T-helper 1 cell treated with Interleukin-12 subunit alpha and Interleukin-12 subunit beta and Interleukin-4 antibody, amounts not matched to agents 30 ng/mL and 1 ng/mL, for 36 hours (primary cell): Measurements from ENCODE around the gene ABHD1. TPM values are rescaled to one million over a fixed set of nuclear protein-coding genes. Genes with fewer than 3 reads are reported as not detected.
"Not testable (repeated sequence)": the region's sequence is repeated elsewhere in the genome, so short reads cannot be mapped to it uniquely, and the experiment has no call there.

Source experiments
- intact Hi-C: fragments of 100-400 bp; cut with micrococcal nuclease; formaldehyde crosslinking; loops from one replicate; pipeline ENCODE4 v1.15.1; 2024
- total RNA-seq: library from RNA; stranded (reverse); gene quantifications from 2 replicates; pipeline ENCODE4 v1.2.3, GENCODE V29; 2022

Gene ABHD1
- total RNA-seq, 1 donor from 2014 or later = 0.54 TPM

GRCh38 chr2:27159271-27159670 is 35.7 kb downstream of the ABHD1 start:
- intact Hi-C loops = no loop called here

- intact Hi-C loops = no loop called here
Observed at GRCh38 chr2:27160191-27160590, 36.6 kb downstream of the ABHD1 start.

- intact Hi-C loops = no loop called here
Observed at GRCh38 chr2:27162151-27163121, 38.8 kb downstream of the ABHD1 start.

GRCh38 chr2:27164960-27165763 is 41.5 kb downstream of the ABHD1 start:
- intact Hi-C loops = no loop called here

GRCh38 chr2:27170581-27171337 is 47.1 kb downstream of the ABHD1 start:
- intact Hi-C loops = loop anchor here (1.0 to 5.0 kb wide), 2 partner anchors 109 to 208 kb away; no protein-coding TSS in a partner anchor

- intact Hi-C loops = loop anchor here (5.0 kb wide), 1 partner anchor 209 kb away; no protein-coding TSS in a partner anchor
Observed at GRCh38 chr2:27171351-27171848, 47.8 kb downstream of the ABHD1 start.

- intact Hi-C loops = loop anchor here (5.0 kb wide), 1 partner anchor 212 kb away; no protein-coding TSS in a partner anchor
Observed at GRCh38 chr2:27174638-27175037, 51.0 kb downstream of the ABHD1 start.

- intact Hi-C loops = no loop called here
Observed at GRCh38 chr2:27175330-27175729, 51.7 kb downstream of the ABHD1 start.

GRCh38 chr2:27175781-27176180 is 52.2 kb downstream of the ABHD1 start:
- intact Hi-C loops = not testable (repeated sequence)

- intact Hi-C loops = no loop called here
Observed at GRCh38 chr2:27177441-27178351, 54.1 kb downstream of the ABHD1 start.

GRCh38 chr2:27178469-27178868 is 54.9 kb downstream of the ABHD1 start:
- intact Hi-C loops = no loop called here

- intact Hi-C loops = no loop called here
Observed at GRCh38 chr2:27179344-27180000, 55.9 kb downstream of the ABHD1 start.

Other genes starting within 250 kb of the ABHD1 start
- gene MAPRE3, start 153.2 kb upstream of the ABHD1 start, total RNA-seq = 2.2 and 3.4 TPM in 2 replicates
- gene TMEM214, start 90.8 kb upstream of the ABHD1 start, total RNA-seq = 117 and 125 TPM in 2 replicates
- 11.1 and 14.2 TPM in 2 replicates for gene AGBL5, start 72.1 kb upstream of the ABHD1 start, total RNA-seq
- 390 and 415 TPM in 2 replicates for gene OST4, start 52.2 kb upstream of the ABHD1 start, total RNA-seq
- 1.4 and 1.7 TPM in 2 replicates for gene EMILIN1, start 45.2 kb upstream of the ABHD1 start, total RNA-seq
- 12.4 and 14.3 TPM in 2 replicates for gene KHK, start 37.0 kb upstream of the ABHD1 start, total RNA-seq
- gene CGREF1, start 4.7 kb upstream of the ABHD1 start, total RNA-seq = 3.5 and 3.9 TPM in 2 replicates
- 81.2 and 82.7 TPM in 2 replicates for gene PREB, start 10.8 kb downstream of the ABHD1 start, total RNA-seq
- not detected in 2 replicates for gene PRR30, start 15.6 kb downstream of the ABHD1 start, total RNA-seq
- gene TCF23, start 25.2 kb downstream of the ABHD1 start, total RNA-seq = 0.05 TPM in 2 replicates
- 77.9 and 80.9 TPM in 2 replicates for gene ATRAID, start 88.2 kb downstream of the ABHD1 start, total RNA-seq
- gene SLC5A6, start 88.5 kb downstream of the ABHD1 start, total RNA-seq = 46.8 and 54.6 TPM in 2 replicates
- gene CAD, start 93.6 kb downstream of the ABHD1 start, total RNA-seq = 68.3 and 72.3 TPM in 2 replicates
- 0.64 and 0.68 TPM in 2 replicates for gene SLC30A3, start 139.2 kb downstream of the ABHD1 start, total RNA-seq
- not detected in 2 replicates for gene DNAJC5G, start 151.6 kb downstream of the ABHD1 start, total RNA-seq
- 0.10 TPM in 1 of 2 replicates, not detected in the other for gene TRIM54, start 158.6 kb downstream of the ABHD1 start, total RNA-seq
- gene UCN, start 184.6 kb downstream of the ABHD1 start, total RNA-seq = 1.6 and 2.6 TPM in 2 replicates
- gene MPV17, start 199.3 kb downstream of the ABHD1 start, total RNA-seq = 97.0 and 105 TPM in 2 replicates
- gene GTF3C2, start 232.9 kb downstream of the ABHD1 start, total RNA-seq = 70.0 and 77.4 TPM in 2 replicates
- gene EIF2B4, start 246.5 kb downstream of the ABHD1 start, total RNA-seq = 48.3 and 48.7 TPM in 2 replicates
- gene SNX17, start 246.8 kb downstream of the ABHD1 start, total RNA-seq = 128 and 129 TPM in 2 replicates